Activated CD4-positive, alpha-beta T cell treated with anti-CD3 and anti-CD28 coated beads, Interleukin-2, Interleukin-4, amounts not matched to agents 100 ng/mL and 50 ng/mL, durations not matched to agents 16 hours and 8 hours (primary cell): Measurements from ENCODE around the gene SLC12A4.

Source experiments
- DNase-seq: peaks from one replicate; pipeline ENCODE4 v3.0.0-alpha.2; 2020; ENCODE audit warnings: low spot score

Gene SLC12A4

DNA sequence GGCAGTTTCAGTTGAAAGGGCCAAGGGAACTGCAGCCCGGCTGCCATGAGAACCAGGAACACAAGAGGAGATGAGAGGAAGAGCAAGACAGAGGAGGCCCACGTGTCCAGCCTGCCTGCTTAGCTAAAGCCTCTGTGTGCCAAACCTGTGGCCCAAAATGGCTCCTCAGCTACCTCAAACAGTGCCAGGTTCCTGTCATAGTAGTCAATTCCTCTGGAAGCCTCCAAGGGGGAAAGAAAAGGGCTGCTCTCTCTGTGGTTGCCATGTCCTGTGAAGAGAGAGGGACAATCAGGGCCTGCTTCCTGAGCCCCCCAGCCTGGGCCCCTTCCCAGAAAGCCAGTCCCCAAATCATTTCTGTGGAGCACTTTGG is 5.2 kb downstream of the SLC12A4 start:
- no peak for DNase-seq

DNA sequence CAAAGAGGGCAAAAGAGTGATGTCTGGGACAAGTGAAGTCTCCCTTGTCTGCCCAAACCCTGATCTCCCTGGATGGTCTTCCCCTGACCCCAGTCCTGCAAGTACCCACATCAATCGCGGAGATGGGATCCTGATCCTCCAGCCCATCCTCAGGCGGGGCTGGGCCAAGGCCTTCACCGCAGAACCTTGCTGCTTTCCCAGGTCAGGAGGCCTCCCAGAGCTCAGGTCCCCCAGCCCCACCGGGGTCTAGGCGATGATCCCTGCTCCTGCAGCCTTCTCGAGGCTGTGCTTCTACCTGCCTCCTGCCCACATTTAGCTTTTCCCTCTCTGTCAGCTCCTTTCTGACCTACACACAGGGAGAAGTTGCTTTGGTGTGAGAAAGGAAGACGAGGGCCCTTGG is 6.3 kb downstream of the SLC12A4 start:
- no peak for DNase-seq

- DNase-seq, result no peak
These were observed 6.9 kb downstream of the SLC12A4 start for GRCh38 chr16:67961551-67961957.

DNA sequence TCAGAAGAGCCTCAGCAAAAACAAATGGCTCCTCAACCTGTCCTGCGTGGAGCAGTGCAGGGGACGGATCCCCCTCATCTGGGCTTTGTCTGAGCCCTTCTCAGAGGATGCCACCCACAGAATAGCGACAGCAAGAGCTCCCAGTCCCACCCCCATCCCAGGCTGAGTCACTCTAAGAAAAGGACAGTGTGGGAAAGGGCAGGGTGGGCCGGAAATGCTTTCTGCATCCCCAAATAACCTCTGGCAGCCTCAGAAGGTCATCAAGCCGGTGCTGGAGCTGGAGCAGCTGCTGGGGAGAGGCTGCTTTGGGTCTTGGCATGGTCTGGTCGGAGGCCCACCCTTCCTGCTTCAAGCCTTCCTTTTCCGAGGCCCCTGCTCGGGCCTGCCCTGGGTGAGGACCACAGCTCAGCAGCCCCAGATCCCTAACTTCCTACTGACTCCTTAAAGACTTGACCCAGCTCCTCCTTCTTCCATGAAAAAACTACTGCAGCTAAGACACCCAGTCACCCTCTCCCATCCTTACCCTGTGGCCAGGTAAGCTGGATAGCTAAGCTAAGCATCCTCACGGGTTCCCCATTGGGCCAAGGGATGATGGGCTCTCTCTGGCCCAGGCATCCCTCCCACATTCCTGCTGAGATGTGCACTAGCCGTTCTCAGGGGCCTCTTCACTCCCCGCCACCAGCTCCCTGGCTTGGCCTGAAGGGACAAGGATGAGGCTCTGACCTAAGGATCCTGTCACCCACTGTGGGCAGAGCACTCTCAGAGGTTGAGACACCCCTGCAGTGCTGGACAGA is 8.7 kb downstream of the SLC12A4 start:
- DNase-seq, result no peak

- no peak for DNase-seq
These were observed 10.8 kb downstream of the SLC12A4 start for GRCh38 chr16:67957622-67958021.

GRCh38 chr16:67954421-67955196 is 13.8 kb downstream of the SLC12A4 start:
- no peak for DNase-seq

DNA sequence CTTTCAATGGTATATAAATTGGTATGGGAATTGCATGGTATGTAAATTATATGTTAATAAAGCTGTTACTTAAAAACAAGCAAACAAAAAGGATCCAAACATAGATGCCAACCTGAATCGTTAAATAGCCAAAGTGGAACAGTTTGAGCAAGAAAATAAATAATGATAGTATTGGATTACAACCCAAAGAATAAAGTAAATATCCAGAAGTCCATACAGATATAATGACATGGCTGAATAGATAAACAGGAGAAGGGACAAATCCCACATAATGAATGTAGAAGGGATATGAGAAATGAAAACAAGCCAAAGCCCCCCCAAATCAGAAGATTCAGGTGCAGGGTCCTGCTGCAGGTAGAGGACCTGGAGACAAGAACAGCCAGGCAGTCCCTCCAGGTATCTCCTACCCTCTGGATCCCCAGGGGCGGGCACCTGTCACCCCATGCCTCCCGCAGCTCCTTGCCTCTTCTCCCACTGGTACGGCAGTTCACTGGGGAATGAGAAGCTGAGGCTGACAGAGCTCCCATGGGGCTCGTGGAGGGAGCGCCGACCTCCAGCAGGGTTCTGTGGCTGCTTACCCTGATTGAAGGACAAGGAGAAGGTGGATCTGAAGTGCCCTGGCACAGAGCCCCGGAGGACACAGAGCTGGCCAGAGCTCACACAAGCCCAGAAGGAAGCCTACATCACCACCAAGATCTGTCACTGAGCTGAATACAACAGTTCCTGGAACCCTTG is 14.6 kb downstream of the SLC12A4 start:
- DNase-seq, result no peak

- no peak for DNase-seq
These were observed 17.0 kb downstream of the SLC12A4 start for GRCh38 chr16:67951485-67951884.

- DNase-seq, result no peak
These were observed 18.0 kb downstream of the SLC12A4 start for GRCh38 chr16:67950335-67950843.

GRCh38 chr16:67949645-67950044 is 18.8 kb downstream of the SLC12A4 start:
- no peak for DNase-seq

GRCh38 chr16:67948015-67948414 is 20.4 kb downstream of the SLC12A4 start:
- no peak for DNase-seq

- DNase-seq, result no peak
These were observed 21.4 kb downstream of the SLC12A4 start for GRCh38 chr16:67946966-67947558.

DNA sequence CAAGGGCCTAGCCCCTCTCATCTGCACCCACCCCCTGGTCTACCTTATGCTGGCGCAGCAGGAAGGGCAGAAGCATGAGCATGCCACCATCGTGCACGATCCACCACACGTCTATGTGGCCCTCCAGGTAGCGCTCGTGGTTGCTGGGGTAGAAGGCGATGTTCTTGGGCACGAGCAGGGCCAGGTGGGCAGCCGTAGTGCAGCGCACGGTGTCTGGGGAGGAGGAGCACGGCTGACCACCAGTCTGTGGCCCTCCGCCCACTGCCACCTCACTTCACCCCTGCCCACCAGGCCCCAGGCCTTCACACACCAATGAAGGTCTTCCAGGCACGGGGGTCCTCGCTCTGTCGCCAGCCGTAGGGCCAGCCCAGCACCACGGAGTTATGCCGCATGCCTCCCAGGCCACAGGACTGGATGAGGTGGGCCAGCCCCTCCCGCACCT is 22.3 kb downstream of the SLC12A4 start:
- DNase-seq, result no peak

DNA sequence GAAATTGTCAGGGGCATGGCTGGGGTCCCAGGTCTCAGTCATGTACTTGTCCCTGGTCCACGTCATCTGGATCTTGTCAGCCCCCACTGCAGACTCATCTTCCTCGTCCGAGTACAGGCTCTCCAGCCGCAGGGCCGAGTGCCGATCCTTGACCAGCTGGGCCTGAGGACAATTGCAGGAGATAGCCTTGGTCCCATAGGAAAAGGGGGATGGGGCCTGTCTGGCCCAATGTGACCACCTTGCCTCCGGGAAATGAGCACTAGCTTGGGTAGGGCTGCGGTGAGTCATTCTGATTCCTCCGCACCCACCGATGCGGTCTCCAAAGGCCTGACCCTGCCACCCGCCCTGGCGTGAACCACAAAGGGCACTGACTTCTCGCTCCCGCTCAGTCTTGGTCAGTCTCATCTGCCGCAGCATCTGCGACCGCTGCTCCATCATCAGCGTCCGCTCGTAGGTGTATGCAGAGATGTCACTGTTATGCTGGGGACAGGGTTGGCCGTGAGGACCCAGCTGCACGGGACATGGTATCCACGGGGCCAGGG is 23.0 kb downstream of the SLC12A4 start:
- no peak for DNase-seq

GRCh38 chr16:67944690-67945391 is 23.6 kb downstream of the SLC12A4 start:
- no peak for DNase-seq

- no peak for DNase-seq
These were observed 24.6 kb downstream of the SLC12A4 start, which contains the start of gene LCAT for GRCh38 chr16:67943619-67944504. Gene LCAT, minus strand, starts transcription at chr16:67944120. Its CDS starts 19 bp downstream, at chr16:67944101.

GRCh38 chr16:67943256-67943618 is 25.2 kb downstream of the SLC12A4 start:
- DNase-seq, result no peak

DNA sequence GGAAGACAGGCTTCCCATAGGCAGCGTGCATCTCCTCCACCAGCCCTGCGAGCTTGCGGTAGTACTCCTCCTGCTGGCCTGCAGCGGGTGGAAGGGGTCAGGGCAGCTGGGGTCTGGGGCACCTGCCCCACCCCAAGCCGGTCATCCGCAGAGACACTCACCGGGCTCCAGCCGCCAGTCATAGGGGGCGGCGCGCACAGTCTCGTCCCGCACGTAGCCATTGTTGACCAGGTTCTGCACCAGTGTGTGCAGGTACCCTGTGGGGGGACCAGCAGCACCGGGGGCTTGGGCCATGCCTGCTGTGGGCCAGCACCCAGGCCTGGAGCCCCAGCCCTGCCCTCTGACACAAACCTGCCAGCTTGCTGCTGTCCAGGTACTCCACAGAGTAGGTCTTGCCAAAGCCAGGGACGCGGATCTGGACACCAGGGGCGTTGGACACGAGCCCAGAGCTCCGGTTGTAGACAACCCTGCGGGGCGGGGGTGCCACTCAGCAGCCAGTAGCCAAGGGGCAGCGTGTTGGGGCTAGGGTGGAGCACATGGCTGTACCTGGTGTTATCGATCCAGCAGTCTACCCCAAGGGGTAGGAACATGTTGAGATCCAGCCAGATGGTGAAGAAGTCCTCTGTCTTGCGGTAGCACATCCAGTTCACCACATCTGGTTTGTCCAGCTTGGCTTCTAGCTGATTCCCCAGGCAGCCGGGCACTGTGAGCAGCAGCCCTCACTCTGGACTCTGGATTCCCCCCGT is 25.8 kb downstream of the SLC12A4 start:
- no peak for DNase-seq

DNA sequence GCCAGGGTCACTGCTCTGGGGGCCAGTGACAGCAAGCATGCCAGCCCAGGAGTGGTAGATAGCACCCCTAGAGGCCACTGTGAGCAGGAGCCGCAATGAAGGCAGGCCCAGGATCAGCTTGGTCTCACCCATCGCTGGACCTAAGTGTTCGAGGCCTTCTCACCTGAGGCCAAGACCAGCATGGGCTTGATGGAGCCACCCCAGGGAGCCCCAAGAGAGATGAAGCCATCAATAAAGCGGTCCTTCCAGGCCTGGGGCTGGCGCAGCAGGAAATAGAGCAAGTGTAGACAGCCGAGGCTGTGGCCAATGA is 26.3 kb downstream of the SLC12A4 start:
- DNase-seq, result peak; percentile 52
